ENCODE results near the gene SLC25A11. TPM values are rescaled to one million over a fixed set of nuclear protein-coding genes. Genes with fewer than 3 reads are reported as not detected.
A peak's percentile ranks its signal among the peaks of the same experiment; 100 is the strongest.

Gene SLC25A11
- total RNA-seq, result 28.3 TPM

GRCh38 chr17:4939796-4940554, at the start of gene SLC25A11, which contains the start of gene RNF167:
Gene SLC25A11 (minus strand): TSS chr17:4940046. CDS start chr17:4939910, 136 bp downstream.
Gene RNF167 (plus strand): TSS chr17:4940268. CDS start chr17:4940910, 642 bp downstream.
- DNase-seq (ENCODE audit: low spot score) (peak; percentile 96), ATAC-seq (peak; percentile 96)
- intact Hi-C loops (cut with DNase I), result no loop called here

GRCh38 chr17:4987767-4988567, 48.1 kb upstream of the SLC25A11 start:
- peak; percentile 67 for DNase-seq (ENCODE audit: low spot score)
- ATAC-seq, result peak; percentile 69
- intact Hi-C loops (cut with DNase I), result no loop called here

- DNase-seq (ENCODE audit: low spot score) (peak; percentile 96), ATAC-seq (peak; percentile 97)
- intact Hi-C loops (cut with DNase I), result no loop called here
Measured at GRCh38 chr17:4986951-4987766, 47.3 kb upstream of the SLC25A11 start, which contains the start of gene CAMTA2. Gene CAMTA2 (minus strand): TSS chr17:4987675. CDS start chr17:4986222, 1,453 bp downstream.

GRCh38 chr17:4986403-4986802, 46.6 kb upstream of the SLC25A11 start:
- intact Hi-C loops (cut with DNase I), result no loop called here
- DNase-seq (ENCODE audit: low spot score) (no peak), ATAC-seq (peak; percentile 2)

GRCh38 chr17:4982305-4982704, 42.5 kb upstream of the SLC25A11 start:
- intact Hi-C loops (cut with DNase I), result no loop called here
- DNase-seq (ENCODE audit: low spot score) (no peak), ATAC-seq (no peak)

- intact Hi-C loops (cut with DNase I), result no loop called here
- peak; percentile 51 for ATAC-seq
- no peak for DNase-seq (ENCODE audit: low spot score)
Measured at GRCh38 chr17:4980644-4981216, 40.9 kb upstream of the SLC25A11 start.

GRCh38 chr17:4978726-4979125, 38.9 kb upstream of the SLC25A11 start:
- no peak for DNase-seq (ENCODE audit: low spot score)
- intact Hi-C loops (cut with DNase I), result no loop called here
- no peak for ATAC-seq

GRCh38 chr17:4974115-4974670, 34.3 kb upstream of the SLC25A11 start:
- ATAC-seq (no peak), DNase-seq (ENCODE audit: low spot score) (no peak)
- intact Hi-C loops (cut with DNase I), result no loop called here

GRCh38 chr17:4973256-4974114, 33.6 kb upstream of the SLC25A11 start:
- no peak for DNase-seq (ENCODE audit: low spot score)
- intact Hi-C loops (cut with DNase I), result no loop called here
- ATAC-seq, result no peak

GRCh38 chr17:4972752-4973151, 32.9 kb upstream of the SLC25A11 start:
- intact Hi-C loops (cut with DNase I), result no loop called here
- DNase-seq (ENCODE audit: low spot score), result no peak
- no peak for ATAC-seq

- intact Hi-C loops (cut with DNase I), result no loop called here
- no peak for ATAC-seq
- DNase-seq (ENCODE audit: low spot score), result no peak
Measured at GRCh38 chr17:4972322-4972721, 32.5 kb upstream of the SLC25A11 start.

GRCh38 chr17:4971826-4972225, 32.0 kb upstream of the SLC25A11 start:
- intact Hi-C loops (cut with DNase I), result no loop called here
- DNase-seq (ENCODE audit: low spot score), result no peak
- ATAC-seq, result no peak

- intact Hi-C loops (cut with DNase I), result no loop called here
- DNase-seq (ENCODE audit: low spot score), result no peak
- ATAC-seq, result no peak
Measured at GRCh38 chr17:4970273-4970672, 30.4 kb upstream of the SLC25A11 start.

- ATAC-seq (no peak), DNase-seq (ENCODE audit: low spot score) (no peak)
- intact Hi-C loops (cut with DNase I), result no loop called here
Measured at GRCh38 chr17:4969551-4970173, 29.8 kb upstream of the SLC25A11 start.

- DNase-seq (ENCODE audit: low spot score) (no peak), ATAC-seq (no peak)
- intact Hi-C loops (cut with DNase I), result no loop called here
Measured at GRCh38 chr17:4969047-4969550, 29.3 kb upstream of the SLC25A11 start.

- intact Hi-C loops (cut with DNase I), result no loop called here
Measured at GRCh38 chr17:4968486-4969046, 28.7 kb upstream of the SLC25A11 start.

More at GRCh38 chr17:4968486-4969046, 28.7 kb upstream of the SLC25A11 start:
- DNase-seq (ENCODE audit: low spot score) (no peak), ATAC-seq (no peak)
